Natural killer cell treated with Interleukin-12 subunit alpha and Interleukin-12 subunit beta and Interleukin-15 and Interleukin-18, amount 100 ng/mL, for 72 hours (primary cell): ENCODE data around the gene HDAC11. TPM values are rescaled to one million over a fixed set of nuclear protein-coding genes. Genes with fewer than 3 reads are reported as not detected.

Source experiments
- ATAC-seq, 2 donors: fragments of 150-1000 bp; cut with Tn5 transposase in 1 of 2; sonication (Bioruptor Pico), chemical (Tn5 transposase) in 1 of 2; 2 replicates each; pipeline ENCODE4 v1.10.0; 2021
- DNase-seq: peaks from one replicate; pipeline ENCODE4 v3.0.0; 2022; ENCODE audit warnings: low spot score
- H3K27ac Mint-ChIP-seq, 2 donors: 1 replicate in 1 of 2; 2 replicates in 1 of 2; pipeline ENCODE4 v1.8.0; 2022; ENCODE audit warnings: mixed read lengths in 2 of 2, mild to moderate bottlenecking in 1 of 2, moderate library complexity in 1 of 2
- H3K27me3 Mint-ChIP-seq, 2 donors: 1 replicate in 1 of 2; 2 replicates in 1 of 2; pipeline ENCODE4 v1.8.0; 2022; ENCODE audit warnings: mixed read lengths in 2 of 2
- H3K36me3 Mint-ChIP-seq: one replicate; pipeline ENCODE4 v1.8.0; 2022; ENCODE audit warnings: mixed read lengths
- H3K4me1 Mint-ChIP-seq, 2 donors: 1 replicate in 1 of 2; 2 replicates in 1 of 2; pipeline ENCODE4 v1.8.0; 2022; ENCODE audit warnings: low read depth in 2 of 2, mixed read lengths in 2 of 2, mild to moderate bottlenecking in 1 of 2
- H3K4me3 Mint-ChIP-seq: one replicate; pipeline ENCODE4 v1.8.0; 2022; ENCODE audit warnings: mixed read lengths
- H3K9me3 Mint-ChIP-seq: 2 replicates; pipeline ENCODE4 v1.8.0; 2022; ENCODE audit warnings: mixed read lengths
- total RNA-seq, 2 donors: library from RNA; stranded (reverse); gene quantifications; one replicate each; pipeline ENCODE4 v1.2.3, GENCODE V29; 2022

The HDAC11 gene
- total RNA-seq, 2 donors from 2014 or later = 1.8 to 3.5 TPM

DNA sequence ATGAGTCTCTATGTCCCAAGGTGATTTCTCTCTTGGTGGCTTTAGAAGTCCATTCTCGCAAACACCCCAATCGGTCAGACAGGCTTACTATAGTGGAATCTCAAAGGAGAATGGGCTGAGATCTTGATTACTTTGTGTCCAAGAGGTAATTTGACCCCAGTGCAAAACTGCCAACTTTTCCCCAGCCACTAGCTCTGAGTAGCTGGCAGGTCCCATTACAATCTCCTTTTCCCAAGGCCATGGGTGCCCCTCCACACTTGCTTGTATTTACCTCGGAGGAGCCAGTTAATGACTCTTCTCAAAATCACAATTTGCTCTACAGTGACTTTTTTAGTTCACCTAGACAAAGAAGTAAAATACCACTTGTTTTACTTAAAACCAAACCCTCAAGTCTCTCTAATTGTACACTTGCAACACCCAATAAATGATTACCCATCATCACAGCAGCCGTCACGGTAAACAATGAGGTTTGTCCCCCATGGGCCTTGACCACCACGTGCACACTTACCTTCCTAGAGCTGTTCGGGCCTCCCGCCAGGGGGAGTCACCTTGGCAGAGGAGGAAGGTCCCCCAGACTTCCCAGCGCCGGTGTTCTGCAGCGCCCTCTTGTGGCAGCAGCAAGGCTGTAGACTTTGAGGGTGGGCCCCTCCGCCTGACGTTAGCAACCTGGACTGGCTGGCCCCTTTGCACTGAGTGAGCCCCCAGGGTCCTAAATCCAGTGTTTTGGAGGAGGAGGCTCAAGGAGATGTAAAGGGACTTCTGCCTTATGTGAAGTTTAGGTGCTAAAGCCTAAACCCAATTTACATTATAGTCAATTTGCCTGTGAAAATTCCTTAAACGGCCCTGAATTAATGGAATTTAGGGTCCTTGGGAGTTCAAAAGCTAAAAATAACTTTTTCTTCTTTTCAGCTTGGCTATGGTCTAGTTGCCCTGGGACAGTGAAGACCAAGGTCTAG lies 18.7 kb upstream of the HDAC11 start:
- H3K4me3 Mint-ChIP-seq = no peak overlapping the region
- H3K27ac Mint-ChIP-seq = no peak overlapping the region
- peaks cover 0 to 4% of the 10 kb centered on the region in 2 donors for H3K4me1 Mint-ChIP-seq
- no peaks in the 10 kb centered on the region for H3K9me3 Mint-ChIP-seq
- H3K36me3 Mint-ChIP-seq = no peaks in the 10 kb centered on the region
- ATAC-seq (peak; percentile 76 to 77), DNase-seq (peak; percentile 72)
- peaks cover 7 to 9% of the 10 kb centered on the region in 2 donors for H3K27me3 Mint-ChIP-seq

DNA sequence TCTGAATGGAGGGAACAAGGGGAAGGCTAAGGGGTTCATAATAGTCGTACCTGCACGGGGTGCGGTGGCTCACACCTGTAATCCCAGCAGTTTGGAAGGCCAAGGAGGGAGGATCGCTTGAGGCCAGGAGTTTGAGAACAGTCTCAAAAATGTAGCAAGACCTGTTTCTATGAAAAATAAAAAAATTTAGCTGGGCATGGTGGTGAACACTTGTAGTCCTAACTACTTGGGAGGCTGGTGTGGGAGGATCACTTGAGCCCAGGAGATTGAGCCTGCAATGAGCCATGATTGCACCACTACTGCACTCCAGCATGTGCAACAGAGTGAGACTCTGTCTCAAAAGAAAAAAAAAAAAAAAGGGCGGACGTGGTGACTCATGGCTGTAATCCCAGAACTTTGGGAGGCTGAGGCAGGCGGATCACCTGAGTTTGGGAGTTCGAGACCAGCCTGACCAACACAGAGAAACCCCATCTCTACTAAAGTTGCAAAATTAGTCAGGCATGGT lies 17.9 kb upstream of the HDAC11 start:
- peaks cover 0 to 4% of the 10 kb centered on the region in 2 donors for H3K4me1 Mint-ChIP-seq
- DNase-seq (no peak), ATAC-seq (no peak)
- no peak overlapping the region for H3K27ac Mint-ChIP-seq
- no peaks in the 10 kb centered on the region for H3K9me3 Mint-ChIP-seq
- H3K27me3 Mint-ChIP-seq = peaks cover 7 to 9% of the 10 kb centered on the region in 2 donors
- no peak overlapping the region for H3K4me3 Mint-ChIP-seq
- no peaks in the 10 kb centered on the region for H3K36me3 Mint-ChIP-seq

DNA sequence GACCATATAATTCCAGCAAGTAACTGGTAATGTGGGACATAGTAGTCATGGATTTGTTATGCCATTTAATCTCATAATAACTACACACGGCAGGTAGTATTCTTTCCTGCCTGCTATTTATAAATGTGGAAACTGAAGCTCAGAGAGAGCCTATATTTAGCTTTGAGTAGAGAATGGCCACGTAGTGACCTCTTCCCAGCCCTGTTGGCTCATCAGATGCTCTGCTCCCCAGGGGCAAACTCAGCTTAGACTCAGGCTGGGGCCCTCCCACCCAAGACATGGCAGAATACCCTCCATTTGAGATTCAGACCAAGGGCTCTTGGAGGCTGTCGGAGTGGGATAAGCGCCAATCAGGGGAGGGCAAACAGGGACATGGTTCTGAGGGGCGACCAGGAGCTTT lies 17.3 kb upstream of the HDAC11 start:
- H3K36me3 Mint-ChIP-seq = no peaks in the 10 kb centered on the region
- peaks cover 0 to 4% of the 10 kb centered on the region in 2 donors for H3K4me1 Mint-ChIP-seq
- DNase-seq (no peak), ATAC-seq (no peak)
- H3K27me3 Mint-ChIP-seq = peaks cover 7 to 9% of the 10 kb centered on the region in 2 donors
- no peak overlapping the region for H3K4me3 Mint-ChIP-seq
- H3K9me3 Mint-ChIP-seq = no peaks in the 10 kb centered on the region
- no peak overlapping the region for H3K27ac Mint-ChIP-seq

DNA sequence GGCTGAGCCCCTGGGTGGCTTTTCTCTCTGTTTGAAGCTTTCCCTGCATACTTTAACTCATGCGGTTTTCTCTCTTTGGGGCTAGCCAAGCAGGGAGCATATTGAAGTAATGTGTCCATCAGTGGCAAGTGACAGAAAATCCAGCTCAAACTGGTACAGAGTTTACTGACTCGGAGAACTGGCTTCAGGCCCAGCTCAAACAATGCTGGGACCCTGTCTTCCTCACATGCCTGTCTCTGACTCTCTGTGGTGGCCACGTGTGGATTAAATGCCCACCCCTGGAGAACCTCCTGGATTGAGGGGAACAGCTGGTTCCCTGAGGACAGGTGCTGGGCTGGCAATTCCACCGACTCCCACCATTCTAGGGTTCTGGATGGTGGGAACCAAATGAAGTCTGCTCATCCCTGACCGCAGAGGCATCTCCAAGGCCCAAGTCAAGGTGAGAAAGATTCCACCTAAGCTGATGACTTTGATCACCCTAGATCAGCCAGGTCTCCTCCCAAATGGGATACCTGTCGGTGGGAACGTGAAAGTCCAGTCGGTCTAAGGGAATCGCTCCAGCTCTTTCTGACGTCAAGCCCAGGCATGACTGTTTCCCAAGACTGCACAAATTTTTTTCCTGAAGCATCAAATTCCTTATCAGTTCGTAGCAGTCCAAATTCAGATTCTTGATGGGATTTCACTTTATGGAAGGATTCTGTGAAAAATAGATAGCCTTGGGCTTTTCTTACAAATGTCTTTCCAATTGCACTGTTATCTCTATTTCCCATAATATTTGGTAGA lies 16.3 kb upstream of the HDAC11 start:
- no peak overlapping the region for H3K4me3 Mint-ChIP-seq
- peaks cover 0 to 4% of the 10 kb centered on the region in 2 donors for H3K4me1 Mint-ChIP-seq
- no peak overlapping the region for H3K27ac Mint-ChIP-seq
- H3K9me3 Mint-ChIP-seq = no peaks in the 10 kb centered on the region
- DNase-seq (no peak), ATAC-seq (no peak)
- H3K36me3 Mint-ChIP-seq = no peaks in the 10 kb centered on the region
- H3K27me3 Mint-ChIP-seq = peaks cover 9 to 11% of the 10 kb centered on the region in 2 donors

DNA sequence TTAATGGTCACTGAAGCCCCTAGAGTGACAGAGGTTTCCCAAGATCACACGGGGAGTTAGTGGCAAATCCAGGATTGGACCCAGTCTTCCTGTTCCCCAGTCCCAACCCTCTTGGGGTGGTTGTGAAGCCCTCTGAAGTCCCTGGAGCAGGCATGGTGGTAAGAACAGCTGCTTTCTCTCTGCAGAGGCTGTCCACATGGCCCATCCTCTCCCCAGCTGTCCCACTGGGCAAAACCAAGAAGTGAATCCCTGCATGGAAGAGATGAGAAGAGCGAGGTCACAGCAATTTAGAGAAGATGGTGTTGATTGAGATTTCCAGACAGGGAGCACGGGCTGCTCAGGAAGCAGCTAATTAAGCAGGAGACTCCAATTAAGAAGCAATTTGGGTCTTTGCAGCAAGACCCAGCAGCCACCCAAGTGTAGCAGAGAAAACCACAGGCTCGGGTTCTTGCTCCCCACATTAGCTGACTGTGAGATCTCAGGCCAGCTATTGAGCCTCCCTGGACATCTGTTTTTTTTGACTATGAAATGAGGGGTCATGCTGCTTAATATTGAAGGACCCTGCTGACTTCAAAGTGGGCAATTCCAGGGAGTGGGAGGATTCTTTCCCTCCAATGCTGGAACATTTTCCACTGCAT lies 14.8 kb upstream of the HDAC11 start:
- Mint-ChIP-seq H3K9me3 (no peaks in the 10 kb centered on the region), H3K4me3 (no peak overlapping the region), H3K27ac (no peak overlapping the region)

DNA sequence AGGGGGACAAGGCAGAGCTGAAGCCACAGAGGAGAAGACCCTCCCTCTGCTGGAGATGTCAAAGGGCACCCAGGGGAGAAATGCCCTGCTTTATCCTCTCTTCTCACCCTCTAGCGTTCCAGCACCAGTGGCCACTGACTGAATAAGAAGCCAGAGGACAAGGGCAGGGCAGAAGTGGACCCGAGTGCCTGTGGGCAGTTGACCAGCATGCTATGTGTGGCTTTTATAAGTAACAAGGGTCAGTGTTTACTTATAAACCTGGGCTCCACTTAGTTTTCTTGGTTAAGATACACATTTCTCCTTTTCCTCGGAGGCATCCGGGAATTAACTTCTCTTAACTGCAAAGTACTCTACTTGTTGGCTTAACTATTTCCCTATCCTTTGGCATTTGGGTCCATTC lies 13.3 kb upstream of the HDAC11 start:
- H3K4me1 Mint-ChIP-seq = no peaks in the 10 kb centered on the region
- H3K27ac Mint-ChIP-seq = no peak overlapping the region
- ATAC-seq (no peak), DNase-seq (no peak)
- H3K36me3 Mint-ChIP-seq = no peaks in the 10 kb centered on the region
- H3K27me3 Mint-ChIP-seq = peaks cover 12 to 13% of the 10 kb centered on the region in 2 donors
- no peak overlapping the region for H3K4me3 Mint-ChIP-seq
- no peaks in the 10 kb centered on the region for H3K9me3 Mint-ChIP-seq

More for the DNA sequence above, 14.8 kb upstream of the HDAC11 start:
- H3K4me1 Mint-ChIP-seq = peaks cover 0 to 4% of the 10 kb centered on the region in 2 donors
- H3K27me3 Mint-ChIP-seq = peaks cover 9 to 13% of the 10 kb centered on the region in 2 donors
- no peaks in the 10 kb centered on the region for H3K36me3 Mint-ChIP-seq
- ATAC-seq (no peak), DNase-seq (no peak)

DNA sequence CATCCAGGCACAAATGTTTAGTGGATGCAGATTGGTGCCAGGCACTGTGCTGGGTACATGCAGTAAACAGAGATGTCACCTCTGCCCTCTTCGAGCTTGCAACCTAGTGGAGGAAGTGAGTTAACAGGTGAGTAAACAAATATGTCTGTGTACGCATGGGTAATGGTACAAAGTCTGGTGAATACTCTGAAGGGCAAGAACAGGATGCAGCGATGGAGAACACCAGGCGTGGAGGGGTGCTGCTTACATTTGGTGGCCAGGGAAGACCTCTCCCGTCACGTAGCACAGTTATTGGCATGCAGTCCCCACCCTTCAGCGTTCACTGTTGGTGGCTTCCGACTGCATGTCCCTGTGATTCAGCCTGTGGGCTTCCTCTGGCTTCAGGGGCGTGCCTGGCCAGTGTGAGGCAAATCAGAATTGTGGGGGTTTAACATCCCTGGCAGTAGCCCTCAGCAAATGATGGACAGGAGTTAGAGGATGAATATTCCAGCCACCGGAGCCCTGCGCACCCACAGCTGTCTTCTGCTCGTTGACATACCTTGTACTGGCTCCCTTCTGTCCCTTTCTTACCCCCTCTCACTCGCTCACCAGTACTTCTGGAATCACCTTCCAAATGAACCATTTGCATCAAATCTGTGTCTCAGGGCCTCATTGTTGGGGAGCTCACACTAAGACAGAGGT lies 9.1 kb upstream of the HDAC11 start:
- no peaks in the 10 kb centered on the region for H3K4me1 Mint-ChIP-seq
- H3K9me3 Mint-ChIP-seq = no peaks in the 10 kb centered on the region
- DNase-seq (no peak), ATAC-seq (no peak)
- no peaks in the 10 kb centered on the region for H3K36me3 Mint-ChIP-seq
- H3K4me3 Mint-ChIP-seq = no peak overlapping the region
- no peak overlapping the region for H3K27ac Mint-ChIP-seq
- peaks cover 8 to 12% of the 10 kb centered on the region in 2 donors for H3K27me3 Mint-ChIP-seq

DNA sequence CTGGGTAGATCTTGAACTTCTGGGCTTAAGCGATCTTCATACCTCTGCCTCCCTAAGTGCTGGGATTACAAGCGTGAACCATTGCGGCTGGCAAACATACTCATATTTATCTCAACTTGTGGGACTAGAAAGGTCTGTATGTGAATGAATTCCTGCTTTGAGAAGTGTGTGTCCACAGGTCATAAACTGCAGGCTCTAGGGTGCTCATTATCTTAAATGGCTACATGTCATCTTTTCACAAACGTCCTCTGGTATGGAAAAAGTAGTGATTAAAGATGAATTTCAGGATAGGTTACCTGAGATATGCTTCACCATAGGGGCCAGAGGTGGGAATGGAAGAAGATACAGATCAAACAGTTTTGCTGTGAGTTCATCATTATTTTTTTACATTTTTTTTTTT lies 7.8 kb upstream of the HDAC11 start:
- Mint-ChIP-seq H3K27me3 (peaks cover 8 to 12% of the 10 kb centered on the region in 2 donors), H3K27ac (no peak overlapping the region), H3K9me3 (no peaks in the 10 kb centered on the region), H3K4me1 (no peaks in the 10 kb centered on the region), H3K4me3 (no peak overlapping the region), H3K36me3 (no peaks in the 10 kb centered on the region)
- ATAC-seq = no peak
- no peak for DNase-seq

DNA sequence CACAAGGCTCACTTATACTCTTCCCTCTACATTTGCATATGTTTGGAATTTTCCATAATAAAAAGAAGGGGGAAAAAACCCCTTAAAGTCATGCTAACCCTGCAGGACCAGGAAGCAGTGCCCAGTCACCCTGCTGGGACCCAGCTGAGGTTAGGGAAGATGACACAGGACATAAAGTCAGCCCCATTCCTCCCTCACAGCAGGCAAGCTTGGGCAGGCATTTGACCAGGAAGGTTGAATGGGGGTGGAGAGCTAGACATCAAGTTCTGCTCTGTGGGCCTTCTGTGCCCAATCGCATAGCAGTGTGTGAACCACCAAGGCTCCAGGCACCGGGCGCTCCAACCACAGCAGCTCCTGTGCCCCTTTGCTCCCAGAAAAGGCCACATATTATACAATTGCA lies 7.1 kb upstream of the HDAC11 start:
- no peak for ATAC-seq
- peaks cover 8 to 12% of the 10 kb centered on the region in 2 donors for H3K27me3 Mint-ChIP-seq
- no peaks in the 10 kb centered on the region for H3K36me3 Mint-ChIP-seq

DNA sequence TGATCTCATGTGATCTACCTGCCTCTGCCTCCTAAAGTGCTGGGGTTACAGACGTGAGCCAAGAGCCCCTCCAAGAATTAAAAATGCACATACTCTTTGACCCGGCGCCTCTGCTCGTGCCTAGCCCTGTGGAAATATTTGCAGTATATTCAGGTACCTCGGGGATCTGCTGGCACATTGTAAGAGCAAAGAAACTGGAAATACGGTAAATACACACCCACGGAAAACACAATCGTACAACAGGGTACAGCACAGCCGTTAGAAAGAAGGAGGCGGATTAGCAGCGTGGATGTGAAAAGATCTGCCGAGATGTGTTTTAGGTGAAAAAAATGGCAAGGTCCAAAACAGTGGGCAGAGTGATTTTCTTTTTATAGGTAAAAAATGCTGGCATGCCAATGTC lies 6.1 kb upstream of the HDAC11 start:
- Mint-ChIP-seq H3K9me3 (no peaks in the 10 kb centered on the region), H3K36me3 (no peaks in the 10 kb centered on the region), H3K27ac (no peak overlapping the region), H3K4me3 (no peak overlapping the region), H3K27me3 (peaks cover 6 to 8% of the 10 kb centered on the region in 2 donors), H3K4me1 (no peaks in the 10 kb centered on the region)
- DNase-seq (no peak), ATAC-seq (no peak)

More for the DNA sequence above, 7.1 kb upstream of the HDAC11 start:
- H3K4me1 Mint-ChIP-seq = no peaks in the 10 kb centered on the region
- H3K4me3 Mint-ChIP-seq = no peak overlapping the region
- no peak for DNase-seq
- no peak overlapping the region for H3K27ac Mint-ChIP-seq
- no peaks in the 10 kb centered on the region for H3K9me3 Mint-ChIP-seq

DNA sequence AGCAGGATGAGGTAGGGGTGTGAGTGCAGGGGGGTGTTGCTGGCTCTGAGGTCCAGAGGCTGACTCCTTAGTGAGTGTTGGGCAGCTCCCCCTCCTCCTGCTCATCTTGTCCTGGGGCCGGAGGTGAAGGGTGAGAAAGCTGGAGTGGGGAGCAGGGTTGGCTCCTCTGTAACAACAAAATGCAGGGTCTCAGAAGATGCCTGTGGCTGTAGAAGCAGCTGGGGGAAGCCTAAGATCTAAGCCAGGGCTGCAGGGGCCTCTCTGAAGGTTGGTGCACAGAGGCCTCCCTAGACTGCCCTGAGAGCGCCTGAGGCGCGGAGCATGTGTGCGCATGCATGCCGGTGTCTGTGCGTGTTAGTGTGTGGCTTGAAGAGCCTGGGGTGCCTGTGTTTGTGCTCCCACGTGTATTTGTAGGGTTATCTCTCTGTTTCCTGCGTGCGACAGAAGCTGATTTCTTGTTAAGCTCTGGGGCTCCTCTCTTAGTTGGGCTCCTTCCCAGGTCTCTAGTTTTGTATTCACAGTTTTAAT lies 5.3 kb upstream of the HDAC11 start:
- Mint-ChIP-seq H3K4me1 (no peaks in the 10 kb centered on the region), H3K9me3 (no peaks in the 10 kb centered on the region), H3K27ac (no peak overlapping the region), H3K36me3 (no peaks in the 10 kb centered on the region), H3K27me3 (peaks cover 6 to 8% of the 10 kb centered on the region in 2 donors), H3K4me3 (no peak overlapping the region)
- ATAC-seq = no peak
- DNase-seq = no peak

DNA sequence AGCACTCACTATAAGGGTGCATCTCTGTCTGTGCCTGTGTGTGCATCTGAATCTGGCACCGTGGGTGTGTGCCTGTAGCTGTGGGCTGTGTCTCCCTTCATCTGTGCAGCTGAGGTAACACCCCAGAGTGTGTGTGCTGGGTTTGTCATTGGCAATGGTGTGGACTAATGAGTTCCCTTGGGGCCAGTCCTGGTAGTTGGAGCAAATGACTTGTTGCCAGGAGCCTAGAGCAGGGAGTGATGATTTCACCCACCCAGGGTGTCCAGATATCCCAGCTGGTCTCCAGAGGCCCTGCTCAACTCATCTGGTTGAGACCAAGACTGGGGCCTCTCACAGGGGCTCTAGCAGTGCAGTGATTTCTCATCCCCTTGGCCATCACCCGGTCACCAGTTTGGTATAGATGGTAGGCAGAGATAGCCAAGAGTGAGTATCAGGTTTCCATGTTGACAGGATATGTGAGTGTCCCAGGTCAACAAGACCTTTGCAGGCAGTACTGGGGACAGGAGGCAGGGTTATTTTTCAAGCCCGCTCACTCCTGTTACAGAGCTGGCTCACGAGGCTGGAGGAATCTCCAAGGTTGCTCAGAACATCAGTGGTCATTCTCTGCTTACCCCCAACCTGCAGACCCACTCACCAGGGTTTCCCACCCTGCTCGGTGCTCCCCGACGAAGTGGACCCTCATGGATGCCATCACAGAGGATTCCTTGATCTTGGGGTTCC lies 4.1 kb upstream of the HDAC11 start:
- no peak overlapping the region for H3K4me3 Mint-ChIP-seq

More for the DNA sequence above, 4.1 kb upstream of the HDAC11 start:
- ATAC-seq (no peak), DNase-seq (no peak)
- Mint-ChIP-seq H3K9me3 (no peaks in the 10 kb centered on the region), H3K27ac (no peak overlapping the region), H3K27me3 (peaks cover 3 to 6% of the 10 kb centered on the region in 2 donors), H3K36me3 (no peaks in the 10 kb centered on the region), H3K4me1 (no peaks in the 10 kb centered on the region)
